ENCODE results near the gene PDE4D. TPM values are rescaled to one million over a fixed set of nuclear protein-coding genes. Genes with fewer than 3 reads are reported as not detected.

The PDE4D gene
- polyA plus RNA-seq, 1 donor (not counting 4 experiments of a cell fraction or from before 2014, with no cell fraction given) = 3.6 TPM

- no peak for FAIRE-seq
- H3K4me2 ChIP-seq (ENCODE audit: control insufficient read depth, extremely low read depth, insufficient read depth, low read depth, low read length) = no peak overlapping the region
- dilution Hi-C loops (cut with MboI; ENCODE audit: extremely low pct_ligation_motif_present, low sequenced_read_pairs) = no loop called here
Measured at GRCh38 chr5:59086024-59086423, 807.5 kb downstream of the PDE4D start.

GRCh38 chr5:59081693-59082092 is 811.8 kb downstream of the PDE4D start:
- Histone ChIP-seq H4K20me1 (ENCODE audit: control insufficient read depth, extremely low read depth, insufficient read depth, low read length) (no peaks in the 10 kb centered on the region), H3K79me2 (ENCODE audit: control insufficient read depth, insufficient read depth, low read length) (no peaks in the 10 kb centered on the region), H3K4me2 (ENCODE audit: control insufficient read depth, extremely low read depth, insufficient read depth, low read depth, low read length) (no peak overlapping the region), H3K4me3 (ENCODE audit: control insufficient read depth in 2 of 3, extremely low read depth in 1 of 3, insufficient read depth in 2 of 3, low read depth in 1 of 3, low read length in 3 of 3) (no peak overlapping the region), H3K9me3 (ENCODE audit: control insufficient read depth, low read depth, low read length) (no peaks in the 10 kb centered on the region), H3K4me1 (ENCODE audit: control insufficient read depth, extremely low read depth, insufficient read depth, low read length) (peaks cover 8% of the 10 kb centered on the region), H2AFZ (ENCODE audit: control insufficient read depth, low read length) (no peak overlapping the region), H3K27ac (ENCODE audit: control insufficient read depth, insufficient read depth, low read length) (no peak overlapping the region), H3K27me3 (ENCODE audit: control insufficient read depth, extremely low read depth, insufficient read depth, low read length) (no peaks in the 10 kb centered on the region), H3K36me3 (ENCODE audit: control insufficient read depth in 2 of 2, extremely low read depth in 1 of 2, insufficient read depth in 2 of 2, low read length in 2 of 2) (no peaks in the 10 kb centered on the region), H3K9me1 (ENCODE audit: control insufficient read depth, extremely low read depth, insufficient read depth, low read length) (no peaks in the 10 kb centered on the region), H3K9ac (ENCODE audit: control insufficient read depth, extremely low read depth, insufficient read depth, low read length) (no peak overlapping the region)
- TF ChIP-seq CTCF (optimal IDR thresholded peaks at IDR 0.05 in 1 of 3, IDR thresholded peaks at IDR 0.05 in 1 of 3, conservative IDR thresholded peaks at IDR 0.05 in 1 of 3; ENCODE audit: extremely low read depth in 1 of 3, insufficient read depth in 2 of 3, low read length in 3 of 3) (no peak), EZH2 (IDR thresholded peaks at IDR 0.05; ENCODE audit: low read length) (no peak)
- DNase-seq (ENCODE audit: low read depth, low spot score) (no peak), FAIRE-seq (no peak)
- dilution Hi-C loops (cut with MboI; ENCODE audit: extremely low pct_ligation_motif_present, low sequenced_read_pairs) = no loop called here

More at GRCh38 chr5:59086024-59086423, 807.5 kb downstream of the PDE4D start:
- Histone ChIP-seq H3K4me3 (ENCODE audit: control insufficient read depth in 2 of 3, extremely low read depth in 1 of 3, insufficient read depth in 2 of 3, low read depth in 1 of 3, low read length in 3 of 3) (no peak overlapping the region), H3K9ac (ENCODE audit: control insufficient read depth, extremely low read depth, insufficient read depth, low read length) (no peak overlapping the region), H3K27me3 (ENCODE audit: control insufficient read depth, extremely low read depth, insufficient read depth, low read length) (no peaks in the 10 kb centered on the region), H2AFZ (ENCODE audit: control insufficient read depth, low read length) (no peak overlapping the region), H3K4me1 (ENCODE audit: control insufficient read depth, extremely low read depth, insufficient read depth, low read length) (no peaks in the 10 kb centered on the region), H3K9me3 (ENCODE audit: control insufficient read depth, low read depth, low read length) (no peaks in the 10 kb centered on the region), H3K9me1 (ENCODE audit: control insufficient read depth, extremely low read depth, insufficient read depth, low read length) (no peaks in the 10 kb centered on the region), H3K36me3 (ENCODE audit: control insufficient read depth in 2 of 2, extremely low read depth in 1 of 2, insufficient read depth in 2 of 2, low read length in 2 of 2) (no peaks in the 10 kb centered on the region), H4K20me1 (ENCODE audit: control insufficient read depth, extremely low read depth, insufficient read depth, low read length) (no peaks in the 10 kb centered on the region), H3K79me2 (ENCODE audit: control insufficient read depth, insufficient read depth, low read length) (no peaks in the 10 kb centered on the region), H3K27ac (ENCODE audit: control insufficient read depth, insufficient read depth, low read length) (no peak overlapping the region)
- TF ChIP-seq EZH2 (IDR thresholded peaks at IDR 0.05; ENCODE audit: low read length) (no peak), CTCF (optimal IDR thresholded peaks at IDR 0.05 in 1 of 3, IDR thresholded peaks at IDR 0.05 in 1 of 3, conservative IDR thresholded peaks at IDR 0.05 in 1 of 3; ENCODE audit: extremely low read depth in 1 of 3, insufficient read depth in 2 of 3, low read length in 3 of 3) (no peak)
- no peak for DNase-seq (ENCODE audit: low read depth, low spot score)
